Ramos (cell line): ENCODE data around the gene AKAP6.

Experiments used
- in situ Hi-C: fragments of 300-500 bp; cut with MboI; formaldehyde crosslinking; loops from one replicate; pipeline ENCODE4 v1.14.3; 2022; ENCODE audit warnings: low sequenced_read_pairs; ENCODE audit not compliant: unreplicated experiment

AKAP6 gene

GRCh38 chr14:32596390-32596789 lies 267.3 kb downstream of the AKAP6 start:
- in situ Hi-C loops: no loop called here

GRCh38 chr14:32597771-32598170 lies 268.7 kb downstream of the AKAP6 start:
- in situ Hi-C loops: no loop called here

- in situ Hi-C loops: no loop called here
These were observed 272.0 kb downstream of the AKAP6 start for GRCh38 chr14:32601069-32601468.

GRCh38 chr14:32601906-32602305 lies 272.8 kb downstream of the AKAP6 start:
- in situ Hi-C loops: no loop called here

GRCh38 chr14:32602699-32603098 lies 273.6 kb downstream of the AKAP6 start:
- in situ Hi-C loops: no loop called here

GRCh38 chr14:32603992-32604565 lies 275.0 kb downstream of the AKAP6 start:
- in situ Hi-C loops: no loop called here

GRCh38 chr14:32606301-32606700 lies 277.2 kb downstream of the AKAP6 start:
- in situ Hi-C loops: no loop called here

GRCh38 chr14:32607399-32607798 lies 278.3 kb downstream of the AKAP6 start:
- in situ Hi-C loops: no loop called here

GRCh38 chr14:32608857-32609256 lies 279.8 kb downstream of the AKAP6 start:
- in situ Hi-C loops: no loop called here

- in situ Hi-C loops: no loop called here
These were observed 280.3 kb downstream of the AKAP6 start for GRCh38 chr14:32609388-32609787.

GRCh38 chr14:32611752-32612151 lies 282.7 kb downstream of the AKAP6 start:
- in situ Hi-C loops: no loop called here

- in situ Hi-C loops: no loop called here
These were observed 289.9 kb downstream of the AKAP6 start for GRCh38 chr14:32618991-32619390.

- in situ Hi-C loops: no loop called here
These were observed 291.2 kb downstream of the AKAP6 start for GRCh38 chr14:32620303-32620702.

GRCh38 chr14:32620724-32621123 lies 291.6 kb downstream of the AKAP6 start:
- in situ Hi-C loops: no loop called here

- in situ Hi-C loops: no loop called here
These were observed 292.5 kb downstream of the AKAP6 start for GRCh38 chr14:32621585-32621984.

GRCh38 chr14:32622742-32623141 lies 293.6 kb downstream of the AKAP6 start:
- in situ Hi-C loops: no loop called here

GRCh38 chr14:32623300-32624093 lies 294.4 kb downstream of the AKAP6 start:
- in situ Hi-C loops: no loop called here

GRCh38 chr14:32625211-32625610 lies 296.1 kb downstream of the AKAP6 start:
- in situ Hi-C loops: no loop called here

GRCh38 chr14:32627545-32628298 lies 298.6 kb downstream of the AKAP6 start:
- in situ Hi-C loops: no loop called here

GRCh38 chr14:32629236-32629635 lies 300.1 kb downstream of the AKAP6 start:
- in situ Hi-C loops: no loop called here

GRCh38 chr14:32630701-32631100 lies 301.6 kb downstream of the AKAP6 start:
- in situ Hi-C loops: no loop called here
